Measurements from ENCODE around the gene CLSTN1.

DNA sequence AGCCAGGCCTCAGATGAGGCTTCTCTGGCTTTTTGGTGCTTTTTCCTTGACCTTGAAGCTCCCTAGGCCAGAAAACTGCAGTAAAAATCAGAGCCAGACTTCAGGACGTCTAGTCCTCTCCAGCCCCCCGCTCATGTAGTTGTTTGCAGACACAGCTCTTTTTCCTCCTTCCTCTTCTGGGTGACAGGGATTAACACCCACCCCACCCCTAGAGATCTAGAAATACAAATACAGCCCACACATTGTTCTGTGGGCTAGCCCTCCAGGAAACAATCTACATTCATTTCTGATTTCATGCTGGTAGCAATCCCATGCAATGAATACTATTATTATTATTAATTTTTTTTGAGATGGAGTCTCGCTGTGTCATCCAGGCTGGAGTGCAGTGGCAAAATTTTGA lies 9.9 kb upstream of the CLSTN1 start:
- no peak for TF ChIP-seq YY1 (IDR thresholded peaks at IDR 0.05)
- no peak for TF ChIP-seq NR2F2 (IDR thresholded peaks at IDR 0.05)
- TF ChIP-seq, protein P1, sequence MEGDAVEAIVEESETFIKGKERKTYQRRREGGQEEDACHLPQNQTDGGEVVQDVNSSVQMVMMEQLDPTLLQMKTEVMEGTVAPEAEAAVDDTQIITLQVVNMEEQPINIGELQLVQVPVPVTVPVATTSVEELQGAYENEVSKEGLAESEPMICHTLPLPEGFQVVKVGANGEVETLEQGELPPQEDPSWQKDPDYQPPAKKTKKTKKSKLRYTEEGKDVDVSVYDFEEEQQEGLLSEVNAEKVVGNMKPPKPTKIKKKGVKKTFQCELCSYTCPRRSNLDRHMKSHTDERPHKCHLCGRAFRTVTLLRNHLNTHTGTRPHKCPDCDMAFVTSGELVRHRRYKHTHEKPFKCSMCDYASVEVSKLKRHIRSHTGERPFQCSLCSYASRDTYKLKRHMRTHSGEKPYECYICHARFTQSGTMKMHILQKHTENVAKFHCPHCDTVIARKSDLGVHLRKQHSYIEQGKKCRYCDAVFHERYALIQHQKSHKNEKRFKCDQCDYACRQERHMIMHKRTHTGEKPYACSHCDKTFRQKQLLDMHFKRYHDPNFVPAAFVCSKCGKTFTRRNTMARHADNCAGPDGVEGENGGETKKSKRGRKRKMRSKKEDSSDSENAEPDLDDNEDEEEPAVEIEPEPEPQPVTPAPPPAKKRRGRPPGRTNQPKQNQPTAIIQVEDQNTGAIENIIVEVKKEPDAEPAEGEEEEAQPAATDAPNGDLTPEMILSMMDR (IDR thresholded peaks at IDR 0.05; ENCODE audit: low read depth, low read length, missing input control): no peak
- TF ChIP-seq, protein P2, sequence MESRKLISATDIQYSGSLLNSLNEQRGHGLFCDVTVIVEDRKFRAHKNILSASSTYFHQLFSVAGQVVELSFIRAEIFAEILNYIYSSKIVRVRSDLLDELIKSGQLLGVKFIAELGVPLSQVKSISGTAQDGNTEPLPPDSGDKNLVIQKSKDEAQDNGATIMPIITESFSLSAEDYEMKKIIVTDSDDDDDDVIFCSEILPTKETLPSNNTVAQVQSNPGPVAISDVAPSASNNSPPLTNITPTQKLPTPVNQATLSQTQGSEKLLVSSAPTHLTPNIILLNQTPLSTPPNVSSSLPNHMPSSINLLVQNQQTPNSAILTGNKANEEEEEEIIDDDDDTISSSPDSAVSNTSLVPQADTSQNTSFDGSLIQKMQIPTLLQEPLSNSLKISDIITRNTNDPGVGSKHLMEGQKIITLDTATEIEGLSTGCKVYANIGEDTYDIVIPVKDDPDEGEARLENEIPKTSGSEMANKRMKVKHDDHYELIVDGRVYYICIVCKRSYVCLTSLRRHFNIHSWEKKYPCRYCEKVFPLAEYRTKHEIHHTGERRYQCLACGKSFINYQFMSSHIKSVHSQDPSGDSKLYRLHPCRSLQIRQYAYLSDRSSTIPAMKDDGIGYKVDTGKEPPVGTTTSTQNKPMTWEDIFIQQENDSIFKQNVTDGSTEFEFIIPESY (IDR thresholded peaks at IDR 0.05): no peak
- no peak for TF ChIP-seq FOXA1 (IDR thresholded peaks at IDR 0.05)
- TF ChIP-seq TAF1 (conservative IDR thresholded peaks at IDR 0.05): no peak
- TF ChIP-seq, protein P3, sequence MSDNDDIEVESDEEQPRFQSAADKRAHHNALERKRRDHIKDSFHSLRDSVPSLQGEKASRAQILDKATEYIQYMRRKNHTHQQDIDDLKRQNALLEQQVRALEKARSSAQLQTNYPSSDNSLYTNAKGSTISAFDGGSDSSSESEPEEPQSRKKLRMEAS (IDR thresholded peaks at IDR 0.05): no peak
- TF ChIP-seq HNF4G (IDR thresholded peaks at IDR 0.05): no peak
- TF ChIP-seq RXRA (IDR thresholded peaks at IDR 0.05): no peak
- TF ChIP-seq RAD21 (IDR thresholded peaks at IDR 0.05): no peak
- no peak for TF ChIP-seq EGR1 (IDR thresholded peaks at IDR 0.05; ENCODE audit: low read depth in 2 of 2)
- TF ChIP-seq SP1 (IDR thresholded peaks at IDR 0.05): no peak
- TF ChIP-seq, protein P4, sequence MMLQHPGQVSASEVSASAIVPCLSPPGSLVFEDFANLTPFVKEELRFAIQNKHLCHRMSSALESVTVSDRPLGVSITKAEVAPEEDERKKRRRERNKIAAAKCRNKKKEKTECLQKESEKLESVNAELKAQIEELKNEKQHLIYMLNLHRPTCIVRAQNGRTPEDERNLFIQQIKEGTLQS (IDR thresholded peaks at IDR 0.05): no peak
- no peak for TF ChIP-seq GABPA (IDR thresholded peaks at IDR 0.05 in 1 of 2, conservative IDR thresholded peaks at IDR 0.05 in 1 of 2)

Measured in liver (tissue), 3 donors.